Measurements from ENCODE around the gene ZDHHC19. TPM values are rescaled to one million over a fixed set of nuclear protein-coding genes. Genes with fewer than 3 reads are reported as not detected.
"Not testable (repeated sequence)": the region's sequence is repeated elsewhere in the genome, so short reads cannot be mapped to it uniquely, and the experiment has no call there.

The ZDHHC19 gene
- total RNA-seq, 1 donor from 2014 or later: 1.0 TPM

- ATAC-seq: no peak
Observed at GRCh38 chr3:196246612-196247308, 35.6 kb upstream of the ZDHHC19 start.

GRCh38 chr3:196244166-196244565 is 33.0 kb upstream of the ZDHHC19 start:
- peaks cover 69% of the 10 kb centered on the region for H3K36me3 ChIP-seq
- ATAC-seq; H3K4me1 ChIP-seq; H3K27me3 ChIP-seq (ENCODE audit: low read depth); H3K27ac ChIP-seq; H3K9me3 ChIP-seq; intact Hi-C loops (cut with DNase I); DNase-seq; H3K4me3 ChIP-seq: not testable (repeated sequence)

More at GRCh38 chr3:196246612-196247308, 35.6 kb upstream of the ZDHHC19 start:
- Histone ChIP-seq H3K36me3 (peaks cover 48% of the 10 kb centered on the region), H3K4me1 (no peaks in the 10 kb centered on the region), H3K27me3 (ENCODE audit: low read depth) (no peaks in the 10 kb centered on the region), H3K9me3 (no peaks in the 10 kb centered on the region), H3K27ac (no peak overlapping the region), H3K4me3 (no peak overlapping the region)
- intact Hi-C loops (cut with DNase I): no loop called here
- DNase-seq: no peak
- TF ChIP-seq CTCF (IDR thresholded peaks at IDR 0.05): no peak

DNA sequence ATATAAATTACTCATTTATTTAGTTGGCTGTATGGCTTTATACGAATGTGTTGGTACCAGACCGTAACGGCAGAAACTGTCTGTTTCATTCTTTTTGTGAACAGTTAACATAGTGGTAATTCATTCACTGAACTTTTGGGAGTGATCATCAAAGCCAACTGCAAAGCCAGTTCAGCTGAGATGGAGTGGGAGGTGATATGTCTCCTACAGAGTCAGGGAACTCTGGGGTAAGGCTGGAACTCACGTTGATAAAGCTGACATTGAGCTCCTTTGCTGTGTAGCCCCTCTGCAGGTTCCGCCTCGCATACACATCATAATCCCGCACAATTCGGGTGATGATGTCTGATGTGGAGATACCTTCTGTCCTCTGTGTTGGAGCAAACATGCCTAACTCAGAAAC is 30.5 kb upstream of the ZDHHC19 start:
- Histone ChIP-seq H3K4me1 (no peaks in the 10 kb centered on the region), H3K27ac (no peak overlapping the region), H3K9me3 (no peaks in the 10 kb centered on the region), H3K4me3 (no peak overlapping the region), H3K27me3 (ENCODE audit: low read depth) (no peaks in the 10 kb centered on the region), H3K36me3 (peaks cover 82% of the 10 kb centered on the region)
- TF ChIP-seq CTCF (IDR thresholded peaks at IDR 0.05): no peak
- no peak for DNase-seq
- ATAC-seq: no peak
- intact Hi-C loops (cut with DNase I): no loop called here

DNA sequence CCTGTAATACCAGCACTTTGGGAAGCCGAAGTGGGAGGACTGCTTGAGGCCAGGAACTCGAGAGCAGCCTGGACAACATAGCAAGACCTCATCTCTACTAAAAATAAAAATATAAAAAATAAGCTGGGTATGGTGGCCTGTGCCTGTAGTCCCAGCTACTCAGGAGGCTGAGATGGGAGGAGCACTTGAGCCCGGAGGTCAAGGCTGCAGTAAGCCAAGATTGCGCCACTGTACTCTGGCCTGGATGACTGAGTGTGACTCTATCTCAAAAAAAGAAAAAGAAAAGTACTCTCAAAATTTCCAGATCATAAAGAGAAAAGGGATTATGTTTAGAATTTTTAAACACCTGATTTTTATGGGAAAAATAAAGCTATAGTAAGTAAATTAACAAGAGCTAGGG is 29.2 kb upstream of the ZDHHC19 start:
- Histone ChIP-seq H3K4me3 (no peak overlapping the region), H3K4me1 (no peaks in the 10 kb centered on the region), H3K27ac (no peak overlapping the region), H3K36me3 (peaks cover 76% of the 10 kb centered on the region), H3K27me3 (ENCODE audit: low read depth) (no peaks in the 10 kb centered on the region), H3K9me3 (no peaks in the 10 kb centered on the region)
- intact Hi-C loops (cut with DNase I): no loop called here
- DNase-seq (no peak), ATAC-seq (no peak)
- TF ChIP-seq CTCF (IDR thresholded peaks at IDR 0.05): no peak

- Histone ChIP-seq H3K27me3 (ENCODE audit: low read depth) (no peaks in the 10 kb centered on the region), H3K9me3 (no peaks in the 10 kb centered on the region), H3K4me1 (no peaks in the 10 kb centered on the region), H3K4me3 (no peak overlapping the region), H3K36me3 (peaks cover 78% of the 10 kb centered on the region), H3K27ac (no peak overlapping the region)
- intact Hi-C loops (cut with DNase I): no loop called here
- no peak for TF ChIP-seq CTCF (IDR thresholded peaks at IDR 0.05)
- DNase-seq (no peak), ATAC-seq (no peak)
Observed at GRCh38 chr3:196238612-196239560, 27.7 kb upstream of the ZDHHC19 start.

- intact Hi-C loops (cut with DNase I): no loop called here
- Histone ChIP-seq H3K36me3 (peaks cover 68% of the 10 kb centered on the region), H3K27ac (no peak overlapping the region), H3K9me3 (no peaks in the 10 kb centered on the region), H3K27me3 (ENCODE audit: low read depth) (no peaks in the 10 kb centered on the region), H3K4me1 (no peaks in the 10 kb centered on the region), H3K4me3 (no peak overlapping the region)
- no peak for TF ChIP-seq CTCF (IDR thresholded peaks at IDR 0.05)
- DNase-seq (no peak), ATAC-seq (no peak)
Observed at GRCh38 chr3:196237203-196237602, 26.0 kb upstream of the ZDHHC19 start.

Data from lower lobe of right lung (tissue), 2 donors.